Adipose tissue (tissue), 3 donors: ENCODE data around the gene DLK2. TPM values are rescaled to one million over a fixed set of nuclear protein-coding genes. Genes with fewer than 3 reads are reported as not detected.
"Not testable (repeated sequence)": the region's sequence is repeated elsewhere in the genome, so short reads cannot be mapped to it uniquely, and the experiment has no call there.

Experiments
- H3K27ac ChIP-seq: one replicate; pipeline ENCODE4 v1.5.1; 2013; ENCODE audit warnings: low read depth, low read length
- WGBS, 3 donors: extraction: QIAGEN DNeasy Blood & Tissue Kit; methylation state at CpG; one replicate each; pipeline ENCODE4 v1.1.7; 2013; 5-methylcytosine and 5-hydroxymethylcytosine counted together
- polyA plus RNA-seq, 3 donors: library from polyadenylated mRNA; stranded (reverse); fragments of 200-250 nt; gene quantifications; one replicate each; pipeline ENCODE4 v1.2.3, GENCODE V29; 2013
- donor health status: healthy with polysubstance abuse.
- donor health status: Bipolar disorder and iron deficiency.
- donor health status: healthy.

The DLK2 gene
- polyA plus RNA-seq, 3 donors: 0.25 to 0.45 (median 0.34) TPM

DNA sequence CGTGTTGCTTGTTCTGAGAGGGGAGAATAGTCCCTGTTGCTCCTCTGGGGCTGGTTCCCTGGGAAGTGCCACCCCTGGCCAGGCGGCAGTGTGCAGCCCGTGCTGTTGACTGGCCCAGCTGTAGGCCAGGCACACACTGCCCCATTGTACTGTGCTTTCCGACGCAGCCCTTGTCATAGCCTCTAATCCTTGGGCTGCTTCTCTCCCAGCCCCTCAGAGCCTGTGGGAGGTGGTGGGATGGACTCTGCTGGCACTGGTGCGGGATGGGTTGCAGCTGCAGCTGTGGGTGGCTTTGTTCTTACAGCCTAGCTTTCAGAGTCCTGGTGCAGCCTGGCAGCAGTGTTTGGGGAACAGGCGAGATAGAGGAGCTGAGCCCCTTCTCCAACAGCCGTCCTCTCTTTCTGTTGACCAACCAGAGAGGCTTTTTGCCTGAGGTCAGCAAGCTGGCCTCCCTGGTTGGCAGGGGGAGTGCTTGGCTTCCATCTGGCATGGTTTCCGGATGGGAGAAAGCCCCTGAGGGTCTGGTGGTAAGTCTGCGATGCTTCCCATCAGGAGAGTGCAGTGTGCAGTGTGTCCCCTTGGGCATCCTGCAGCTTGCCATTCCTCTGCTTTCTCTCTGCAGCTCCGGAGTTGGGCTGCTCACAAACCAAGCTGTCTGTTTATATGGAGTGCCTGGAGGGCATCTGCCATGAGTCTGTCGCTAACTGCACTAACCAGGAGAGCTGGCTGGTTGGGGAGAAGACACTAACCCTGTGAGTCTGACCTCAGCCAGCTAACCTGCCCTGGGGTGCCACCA is 34.1 kb upstream of the DLK2 start:
- H3K27ac ChIP-seq: no peak overlapping the region

DNA sequence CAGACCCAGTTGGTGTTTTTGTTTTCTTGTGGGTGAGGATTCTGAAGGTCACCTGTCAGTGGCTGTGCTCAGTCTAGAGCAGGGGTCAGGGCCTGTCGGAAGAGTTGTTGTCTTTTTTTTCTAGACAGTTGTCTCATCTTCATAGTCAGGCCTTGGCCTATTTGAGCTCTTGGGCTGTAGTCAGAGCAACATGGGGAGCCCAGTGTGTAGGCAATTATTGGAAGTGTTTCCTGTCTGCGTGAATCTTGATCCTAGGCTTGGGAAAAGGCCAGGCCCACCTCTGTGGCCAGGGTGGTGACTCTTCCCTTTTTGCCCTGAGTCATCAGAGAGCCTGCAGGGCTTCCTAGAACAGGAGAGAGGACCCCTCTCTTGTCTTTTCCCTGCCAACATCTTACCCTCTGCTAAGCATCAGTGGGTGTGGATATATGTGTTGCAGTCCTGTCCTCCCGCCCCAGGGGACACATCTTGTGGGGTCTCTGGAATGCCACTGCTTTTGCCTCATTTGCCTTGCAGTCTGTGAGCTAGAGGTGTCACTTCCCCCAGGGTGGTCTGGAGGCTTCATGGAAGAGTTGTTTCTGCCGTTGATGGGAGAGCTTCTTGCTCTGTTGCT is 33.4 kb upstream of the DLK2 start:
- 66 to 80% (median 77%) methylated on average over 4 of the region's 4 CpGs for WGBS, 3 donors
- H3K27ac ChIP-seq: no peak overlapping the region

More for the DNA sequence above, 34.1 kb upstream of the DLK2 start:
- 76 to 86% (median 82%) methylated on average over 12 of the region's 12 CpGs for WGBS, 3 donors

DNA sequence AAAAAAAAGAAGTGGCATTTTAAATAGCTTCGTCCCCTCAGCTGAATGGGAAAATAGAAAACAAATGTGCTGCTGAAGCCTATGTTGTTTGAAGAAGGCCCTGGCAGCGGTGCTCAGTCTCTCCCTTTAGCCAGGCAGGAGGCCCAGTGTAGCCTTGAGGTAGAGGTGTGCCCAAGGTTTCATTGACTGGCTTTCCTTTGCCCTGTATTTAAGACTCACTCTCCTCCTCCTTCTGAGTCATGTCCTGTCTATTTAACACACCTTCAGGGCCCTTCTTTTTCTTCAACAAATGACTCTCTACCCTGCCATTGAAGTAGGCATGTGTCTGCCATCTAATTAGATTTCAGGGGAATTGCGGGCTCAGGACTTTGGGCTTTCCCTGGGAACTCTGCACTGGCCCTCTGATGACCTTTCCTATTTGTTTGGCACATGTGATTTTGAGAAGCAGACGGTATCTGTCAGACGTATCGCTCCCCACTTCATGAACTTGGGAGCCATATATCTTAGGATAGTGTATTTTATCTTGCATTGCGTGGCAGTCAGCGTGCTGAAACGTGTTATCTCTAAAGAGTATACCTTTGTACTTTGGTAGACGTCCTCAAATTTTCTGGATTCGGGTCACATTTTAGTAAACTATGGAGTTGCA is 26.4 kb upstream of the DLK2 start:
- 52 to 93% (median 91%) methylated on average over 11 of the region's 11 CpGs for WGBS, 3 donors

DNA sequence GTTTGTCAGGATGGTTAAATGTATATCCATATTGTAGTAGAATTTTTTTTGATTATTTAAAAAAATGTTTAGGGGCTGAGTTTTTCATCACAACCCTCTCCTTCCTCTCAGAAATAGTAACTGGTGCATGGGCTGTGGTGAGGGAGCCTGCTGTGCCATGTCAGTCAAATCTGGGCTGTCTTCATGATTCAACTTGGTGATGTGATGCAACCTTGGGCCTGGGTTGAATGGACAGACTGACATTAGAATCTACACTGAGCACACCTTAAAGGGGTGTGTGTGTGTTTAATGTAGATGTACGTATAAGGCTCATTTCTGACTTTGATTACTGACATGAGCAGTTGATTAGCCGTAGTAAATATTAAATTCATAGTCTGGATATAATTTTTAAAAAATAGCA is 25.7 kb upstream of the DLK2 start:
- no peak overlapping the region for H3K27ac ChIP-seq
- WGBS, 3 donors: 58 to 92% (median 87%) methylated on average over 2 of the region's 2 CpGs

More for the DNA sequence above, 26.4 kb upstream of the DLK2 start:
- no peak overlapping the region for H3K27ac ChIP-seq

DNA sequence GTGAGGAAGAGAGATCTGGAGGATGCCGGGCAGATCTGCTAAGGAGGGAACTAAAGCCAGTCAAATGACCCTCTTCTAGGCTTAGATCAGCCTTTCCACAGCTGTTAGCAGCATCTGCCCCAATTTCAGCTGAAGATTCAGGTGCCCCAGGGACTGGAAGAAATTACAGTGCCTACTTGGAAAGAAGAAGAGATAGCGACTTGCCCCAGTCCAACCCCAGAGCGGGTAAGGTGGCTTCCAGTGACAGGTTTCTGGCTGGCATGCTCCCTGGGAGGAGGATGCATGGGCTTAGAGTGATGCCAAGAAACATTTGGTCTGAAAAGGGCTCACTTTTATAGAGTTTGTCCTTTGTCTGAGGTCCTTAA is 22.6 kb upstream of the DLK2 start:
- WGBS, 3 donors: 2 to 19% (median 16%) methylated on average over 3 of the region's 3 CpGs
- H3K27ac ChIP-seq: no peak overlapping the region

DNA sequence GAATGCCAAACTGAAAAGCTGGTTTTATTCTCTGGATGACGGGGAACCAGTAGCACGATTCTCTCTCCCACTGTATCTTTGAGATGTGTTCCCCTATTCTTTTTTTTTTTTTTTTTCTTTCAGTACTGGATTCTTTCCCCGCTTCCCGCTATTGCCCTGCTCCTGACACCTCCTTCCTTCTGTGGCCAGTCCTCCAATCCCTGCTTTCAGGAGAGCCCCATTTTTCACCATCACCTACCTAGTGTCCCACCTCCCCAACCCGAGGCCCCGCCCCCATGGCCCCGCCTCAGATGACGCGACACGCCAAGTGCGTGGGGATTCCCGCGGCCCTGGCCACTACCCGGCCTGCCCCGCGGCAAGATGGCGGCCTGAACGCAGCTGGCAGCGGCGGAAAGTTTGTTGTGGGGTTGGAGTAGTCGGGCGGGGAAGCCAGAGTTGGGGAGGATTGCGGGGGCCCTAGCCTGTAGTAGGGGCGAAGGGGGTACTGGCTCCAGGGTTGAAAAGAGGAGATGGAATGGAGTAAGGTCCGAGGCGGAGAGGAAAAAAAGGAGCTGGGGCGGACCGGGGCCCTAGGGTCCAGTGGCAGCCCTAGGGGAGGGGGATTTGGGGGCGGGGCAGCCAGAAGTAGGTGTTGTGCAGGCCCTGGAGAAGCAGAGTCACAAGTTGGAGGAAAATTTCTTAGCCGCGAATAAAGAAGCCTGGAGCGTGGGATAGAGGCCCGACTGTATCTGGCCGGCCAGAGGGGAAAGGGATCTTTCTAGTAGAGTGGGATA is 22.1 kb upstream of the DLK2 start, which contains the start of gene TJAP1:
Gene TJAP1 (plus strand): TSS at position 336 of the 773 bp plus-strand sequence. CDS start 21,432 bp downstream, outside the sequence.
- WGBS, 3 donors: 1% methylated on average over 34 of the region's 34 CpGs
- no peak within 1 kb of the TSS for H3K27ac ChIP-seq

DNA sequence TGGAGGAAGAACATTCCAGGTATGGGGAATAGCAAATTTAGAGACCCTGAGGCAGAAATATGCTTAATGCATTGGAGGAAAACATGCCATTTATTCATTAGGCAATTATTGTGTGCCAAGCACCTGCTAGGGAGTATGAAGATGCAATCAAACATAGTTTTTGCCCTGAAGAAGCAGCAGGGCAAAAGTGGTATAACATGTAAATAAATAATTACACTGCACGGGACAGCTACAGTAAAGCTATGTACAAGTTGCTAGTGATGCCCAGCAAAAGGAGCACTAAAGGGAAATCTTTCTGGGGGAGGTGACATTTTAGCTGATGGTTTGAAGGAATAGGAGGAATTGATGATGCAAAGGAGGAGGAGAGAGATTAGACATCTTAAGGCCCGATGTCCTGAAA is 21.4 kb upstream of the DLK2 start:
- no peak overlapping the region for H3K27ac ChIP-seq
- WGBS, 3 donors: 18 to 32% (median 29%) methylated on average over 2 of the region's 2 CpGs

DNA sequence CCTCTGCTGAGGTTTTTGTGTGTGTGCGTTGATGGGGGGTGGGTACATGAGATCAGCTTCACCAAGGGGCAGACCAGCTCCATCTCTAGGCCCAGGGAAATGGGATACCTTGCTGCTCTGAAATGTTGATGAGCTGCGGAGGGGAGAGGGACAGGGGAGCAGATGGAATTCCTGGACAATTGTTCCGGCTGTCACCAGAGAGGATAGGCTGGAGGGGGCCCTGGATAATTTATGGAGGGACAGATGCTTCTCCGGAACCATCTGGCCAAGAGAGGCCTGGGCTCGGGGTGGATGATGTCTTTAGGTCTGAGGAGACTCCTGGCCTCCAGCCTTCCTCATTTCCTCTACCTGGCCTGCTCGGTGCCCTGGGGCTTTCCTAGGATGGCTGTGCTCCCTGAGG is 20.2 kb upstream of the DLK2 start:
- H3K27ac ChIP-seq: no peak overlapping the region
- 83 to 86% (median 83%) methylated on average over 6 of the region's 6 CpGs for WGBS, 3 donors

DNA sequence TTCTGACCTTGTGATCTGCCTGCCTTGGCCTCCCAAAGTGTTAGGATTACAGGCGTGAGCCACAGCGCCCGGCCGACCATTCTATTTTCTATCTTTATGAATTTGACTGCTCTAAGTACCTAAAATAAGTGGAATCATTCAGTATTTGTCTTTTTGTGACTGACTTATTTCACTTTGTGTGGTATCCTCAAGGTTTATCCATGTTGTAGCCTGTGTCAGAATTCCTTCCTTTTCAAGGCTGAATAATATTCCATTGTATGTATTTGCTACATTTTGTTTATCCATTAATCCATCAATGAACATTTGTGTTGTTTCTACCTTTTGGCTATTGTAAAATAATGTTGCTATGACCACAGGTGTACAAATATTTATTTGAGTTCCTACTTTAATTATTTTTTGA is 17.2 kb upstream of the DLK2 start:
- WGBS, 3 donors: 92 to 95% (median 94%) methylated on average over 4 of the region's 4 CpGs
- no peak overlapping the region for H3K27ac ChIP-seq

DNA sequence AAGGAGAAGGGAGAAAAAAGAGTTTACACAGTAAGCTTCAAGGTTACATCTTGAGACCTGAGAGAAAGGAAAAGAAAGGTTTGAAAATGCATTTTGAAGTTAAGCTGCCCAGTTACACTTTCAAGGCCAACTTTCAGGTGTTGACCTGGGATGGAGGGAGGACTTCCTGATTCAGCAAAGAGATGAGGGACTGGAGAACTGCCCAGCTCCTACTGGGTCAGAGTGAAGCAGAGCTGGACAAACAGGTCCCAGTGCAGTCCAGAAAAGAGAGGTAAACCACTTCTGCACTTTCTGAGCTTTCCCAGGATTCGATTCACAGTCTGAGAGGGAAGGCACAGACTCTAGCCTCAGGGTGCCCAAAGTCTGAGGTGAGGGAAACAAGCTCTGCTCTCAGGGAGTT is 16.1 kb upstream of the DLK2 start:
- 32 to 79% (median 59%) methylated on average over 1 of the region's 1 CpG for WGBS, 3 donors
- no peak overlapping the region for H3K27ac ChIP-seq

DNA sequence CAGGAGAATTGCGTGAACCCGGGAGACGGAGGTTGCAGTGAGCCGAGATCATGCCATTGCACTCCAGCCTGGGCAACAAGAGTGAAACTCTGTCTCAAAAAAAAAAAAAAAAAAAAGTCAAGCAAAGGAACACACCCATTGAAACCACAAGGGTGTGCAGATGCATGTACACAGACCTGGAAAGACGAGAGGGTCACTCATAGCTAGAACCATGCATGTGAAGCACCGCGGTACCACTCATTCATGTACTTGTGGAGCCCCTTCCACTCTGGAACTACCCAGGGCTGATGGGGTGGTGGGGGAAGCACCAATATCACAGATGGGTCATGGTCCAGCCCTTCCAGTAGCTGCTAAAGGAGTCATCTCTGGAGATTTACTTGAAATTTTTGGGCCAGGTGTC is 14.6 kb upstream of the DLK2 start:
- no peak overlapping the region for H3K27ac ChIP-seq
- 86 to 94% (median 91%) methylated on average over 7 of the region's 7 CpGs for WGBS, 3 donors

DNA sequence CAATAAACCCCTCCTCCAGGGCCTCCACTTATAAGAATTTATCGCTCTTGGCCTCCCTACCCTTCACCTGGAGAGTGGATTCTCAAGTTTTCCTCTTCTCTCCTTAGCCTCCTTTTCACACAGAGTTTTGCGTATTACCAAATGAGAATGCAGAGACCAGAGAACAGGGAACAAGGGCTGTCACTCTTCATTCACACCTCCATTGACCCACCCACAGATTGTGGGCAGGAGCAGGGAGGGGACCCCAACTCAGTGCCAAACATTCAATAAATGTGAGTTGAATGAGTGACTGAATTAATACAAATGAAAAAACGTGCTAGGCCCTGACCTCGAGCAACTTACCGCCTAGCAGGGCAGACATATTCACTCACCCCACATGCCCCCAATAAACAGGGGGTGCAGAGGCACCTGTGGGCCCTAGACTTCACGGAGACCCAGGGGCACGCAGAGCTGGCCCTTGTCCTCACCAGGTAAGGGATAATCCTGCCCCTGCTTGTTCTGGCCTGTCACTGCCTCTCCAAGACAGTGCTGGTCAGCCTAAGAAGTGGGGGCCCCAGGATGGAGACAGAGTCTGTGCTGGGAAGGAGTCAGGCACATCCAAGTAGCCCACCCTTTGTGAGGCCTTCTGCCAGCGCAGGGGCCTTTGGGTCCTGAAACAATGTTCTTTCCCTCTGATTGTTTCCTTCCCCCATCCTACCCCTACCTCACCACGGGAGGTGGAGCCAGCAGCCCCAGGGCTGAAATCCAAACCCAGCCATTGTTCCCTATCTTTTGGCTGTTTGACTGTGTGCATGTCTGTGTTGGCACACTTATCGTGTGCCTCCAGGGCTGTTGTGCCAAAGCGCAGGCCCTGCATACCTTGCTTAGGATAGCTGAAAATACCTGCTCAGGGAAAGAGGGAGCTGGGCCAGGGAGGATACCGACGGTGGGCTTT is 13.7 kb upstream of the DLK2 start:
- 57 to 79% (median 78%) methylated on average over 13 of the region's 13 CpGs for WGBS, 3 donors
- H3K27ac ChIP-seq: no peak overlapping the region

DNA sequence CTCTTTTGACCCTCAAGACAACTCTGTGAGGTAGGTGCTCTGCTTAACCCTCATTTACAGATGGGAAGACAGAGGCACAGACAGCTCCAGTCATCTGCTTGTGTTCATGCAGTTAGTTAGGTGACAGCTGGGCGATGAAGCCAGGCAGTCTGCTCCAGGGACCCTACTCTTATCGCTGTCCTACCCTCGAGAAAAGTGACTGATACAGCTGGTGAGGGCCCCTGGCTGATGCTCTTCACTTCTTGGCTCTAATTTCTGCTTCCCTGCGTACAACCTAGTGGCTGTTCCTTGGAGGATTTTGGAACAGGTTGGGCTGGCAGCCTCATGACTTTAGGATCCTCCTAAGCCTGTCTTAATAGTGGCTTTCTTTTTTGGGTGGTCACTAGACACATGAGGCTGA is 12.9 kb upstream of the DLK2 start:
- H3K27ac ChIP-seq: no peak overlapping the region
- 78 to 87% (median 79%) methylated on average over 4 of the region's 4 CpGs for WGBS, 3 donors

DNA sequence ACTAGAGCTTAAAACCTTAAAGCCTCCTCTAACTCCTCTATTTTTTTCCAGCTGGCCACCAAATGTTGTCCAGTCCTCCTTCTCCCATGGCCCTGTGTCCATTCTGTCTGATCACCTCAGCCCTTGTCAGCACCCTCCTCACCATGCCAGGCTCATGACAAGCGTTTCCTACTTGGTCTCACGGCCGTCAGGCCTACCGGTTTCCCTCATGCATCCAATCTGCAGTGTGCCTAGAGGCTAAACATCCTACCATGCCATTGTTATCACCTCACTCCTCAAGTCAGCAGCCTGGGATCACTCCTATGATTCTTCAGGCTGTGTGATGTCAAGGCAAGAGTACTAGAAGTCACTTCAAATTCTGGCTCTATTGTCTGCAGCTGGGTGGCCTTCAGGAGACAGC is 12.4 kb upstream of the DLK2 start:
- WGBS, 3 donors: 76 to 89% (median 82%) methylated on average over 4 of the region's 4 CpGs

DNA sequence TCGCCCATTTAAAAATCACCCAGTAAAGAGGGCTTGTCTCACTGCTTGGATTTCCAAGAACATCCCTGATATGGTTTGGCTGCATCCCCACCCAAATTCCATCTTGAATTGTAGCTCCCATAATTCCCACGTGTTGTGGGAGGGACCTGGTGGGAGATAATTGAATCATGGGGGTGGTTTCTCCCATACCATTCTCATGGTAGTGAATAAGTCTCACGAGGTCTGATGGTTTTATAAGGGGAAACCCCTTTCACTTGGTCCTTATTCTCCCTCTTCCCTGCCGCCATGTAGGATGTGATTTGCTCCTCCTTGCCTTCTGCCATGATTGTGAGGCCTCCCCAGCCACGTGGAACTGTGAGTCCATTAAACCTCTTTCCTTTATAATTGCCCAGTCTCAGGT is 11.9 kb upstream of the DLK2 start:
- H3K27ac ChIP-seq: not testable (repeated sequence)
- WGBS, 3 donors: 60 to 74% (median 68%) methylated on average over 5 of the region's 5 CpGs

More for the DNA sequence above, 12.4 kb upstream of the DLK2 start:
- no peak overlapping the region for H3K27ac ChIP-seq

DNA sequence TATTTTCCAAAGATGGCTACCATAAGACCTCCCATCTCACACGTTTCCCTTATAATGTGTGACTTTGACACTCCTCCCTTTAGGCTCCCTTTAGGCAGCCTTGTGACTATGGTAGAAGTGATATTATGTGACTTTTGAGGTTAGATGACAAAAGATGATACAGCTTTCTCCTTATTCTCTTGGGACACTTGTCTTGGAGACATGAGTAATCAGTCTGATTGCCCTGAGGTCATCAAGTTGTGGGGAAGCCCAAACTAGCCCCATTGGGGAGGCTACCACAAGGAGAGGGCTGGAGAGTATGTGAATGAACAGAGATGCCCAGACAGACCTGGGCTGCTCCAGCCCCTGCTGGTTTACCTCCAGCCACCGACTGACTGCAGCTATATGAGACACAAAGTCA is 10.6 kb upstream of the DLK2 start:
- no peak overlapping the region for H3K27ac ChIP-seq
- 50 to 73% (median 66%) methylated on average over 2 of the region's 2 CpGs for WGBS, 3 donors

DNA sequence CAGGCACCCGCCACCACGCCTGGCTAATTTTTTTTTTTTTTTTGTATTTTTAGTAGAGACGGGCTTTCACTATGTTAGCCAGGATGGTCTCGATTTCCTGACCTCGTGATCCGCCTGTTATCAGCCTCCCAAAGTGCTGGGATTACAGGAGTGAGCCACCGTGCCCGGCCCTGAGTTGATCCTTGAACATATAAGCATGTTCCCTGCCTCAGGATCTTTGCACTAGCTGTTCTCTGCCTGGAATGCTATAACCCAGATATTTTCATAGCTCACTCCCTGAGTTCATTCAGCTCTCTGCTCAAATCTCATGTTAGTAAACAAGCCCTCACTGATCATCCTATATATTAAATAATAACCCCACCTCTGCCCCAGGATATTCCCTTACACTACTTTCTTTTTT is 9.0 kb upstream of the DLK2 start:
- no peak overlapping the region for H3K27ac ChIP-seq
- WGBS, 3 donors: 79 to 87% (median 81%) methylated on average over 8 of the region's 8 CpGs

DNA sequence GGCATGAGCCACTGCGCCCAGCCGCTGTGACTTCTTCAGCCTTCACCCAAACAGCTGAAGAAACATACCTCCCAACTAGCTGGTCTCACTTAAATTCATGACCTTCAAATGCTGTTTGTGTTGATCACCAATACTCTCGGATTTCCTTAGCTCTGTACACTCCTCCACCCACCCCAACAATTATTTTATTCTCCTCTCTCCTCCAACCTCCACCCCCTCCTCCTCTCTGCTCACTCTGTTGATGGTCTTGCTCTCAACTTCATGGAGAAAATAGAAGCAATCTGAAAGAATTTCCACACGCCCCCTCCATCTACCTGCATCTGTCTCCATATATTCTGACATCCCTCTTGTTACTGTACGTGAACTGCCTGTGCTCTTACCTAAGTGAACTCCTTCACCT is 6.6 kb upstream of the DLK2 start:
- 55 to 75% (median 71%) methylated on average over 5 of the region's 5 CpGs for WGBS, 3 donors
- H3K27ac ChIP-seq: no peak overlapping the region
